ENCODE data around the gene NFIB. TPM values are rescaled to one million over a fixed set of nuclear protein-coding genes. Genes with fewer than 3 reads are reported as not detected.

NFIB gene
- total and polyA plus RNA-seq, 10 of the 15 experiments (the other 5 are each of a cell fraction or from before 2014, with no cell fraction given), result under 0.01 to 0.19 (median 0.05) TPM; not detected in 3

GRCh38 chr9:14304259-14304658 lies 9.7 kb downstream of the NFIB start:
- POLR2A ChIA-PET, result no interaction called here
- DNase-seq (ENCODE audit: low read depth, low spot score), result no peak
- TF ChIP-seq ZNF592 (IDR thresholded peaks at IDR 0.05) (no peak), MAX (IDR thresholded peaks at IDR 0.05; ENCODE audit: low read depth, low read length) (no peak), SIN3A (IDR thresholded peaks at IDR 0.05; ENCODE audit: low read depth, low read length) (no peak), CREM (IDR thresholded peaks at IDR 0.05; ENCODE audit: low read depth) (no peak), ZBTB33 (IDR thresholded peaks at IDR 0.05) (no peak), TAF1 (IDR thresholded peaks at IDR 0.05; ENCODE audit: borderline replicate concordance, low read depth, low read length) (no peak)
- Histone ChIP-seq H3K36me3 (ENCODE audit: control insufficient read depth in 2 of 2, insufficient read depth in 2 of 2, low read length in 1 of 2) (no peaks in the 10 kb centered on the region), H4K20me1 (ENCODE audit: control insufficient read depth, insufficient read depth) (no peaks in the 10 kb centered on the region), H3K9ac (ENCODE audit: control insufficient read depth, insufficient read depth, low read length) (no peak overlapping the region), H3K4me2 (ENCODE audit: control insufficient read depth, insufficient read depth) (no peak overlapping the region), H3K9me3 (replicated peaks; ENCODE audit: control insufficient read depth, insufficient read depth, low read length) (no peaks in the 10 kb centered on the region), H2AFZ (ENCODE audit: control insufficient read depth, low read depth, low read length) (no peak overlapping the region), H3K27me3 (replicated peaks in 1 of 2; ENCODE audit: control insufficient read depth in 2 of 2, insufficient read depth in 2 of 2, low read length in 1 of 2) (no peaks in the 10 kb centered on the region; a peak in 1 of 4 replicates), H3K4me3 (no peak overlapping the region), H3K79me2 (ENCODE audit: control insufficient read depth, insufficient read depth, low read length) (no peaks in the 10 kb centered on the region), H3K4me1 (ENCODE audit: control insufficient read depth, insufficient read depth, low read length) (no peaks in the 10 kb centered on the region), H3K27ac (ENCODE audit: control insufficient read depth, insufficient read depth) (no peak overlapping the region)
- in situ Hi-C loops (cut with MboI) (no loop called here), intact Hi-C loops (cut with micrococcal nuclease; ENCODE audit: unreplicated experiment) (no loop called here)
- SMC1A ChIA-PET (ENCODE audit: uncharacterized antibody, unreplicated experiment), result no interaction called here
- 25% methylated on average over 3 of the region's 3 CpGs for WGBS (ENCODE audit: insufficient coverage, insufficient replicate concordance, low lambda C conversion rate, missing lambda C conversion rate)
- FAIRE-seq, result no peak
- no peak for ATAC-seq
- CTCF ChIA-PET, result no interaction called here
- RAD21 ChIA-PET (ENCODE audit: unreplicated experiment), result no interaction called here
- no TSS peak for BruUV-seq (replicated peaks)

Data from GM12878 (cell line).